Astrocyte of the hippocampus (primary cell): ENCODE results near the gene RASA3.
A peak's percentile ranks its signal among the peaks of the same experiment; 100 is the strongest.

Experiments
- DNase-seq: peaks from one replicate; pipeline ENCODE4 v3.0.0; 2011; ENCODE audit warnings: low read depth, low spot score

The RASA3 gene

GRCh38 chr13:113970810-113971470 lies 161.5 kb downstream of the RASA3 start:
- DNase-seq, result peak; percentile 89

GRCh38 chr13:113969973-113970611 lies 162.3 kb downstream of the RASA3 start:
- DNase-seq, result no peak

GRCh38 chr13:113969311-113969972 lies 163.0 kb downstream of the RASA3 start:
- DNase-seq, result no peak

- no peak for DNase-seq
Measured at GRCh38 chr13:113968463-113969310, 163.7 kb downstream of the RASA3 start.

GRCh38 chr13:113967729-113968462 lies 164.5 kb downstream of the RASA3 start:
- no peak for DNase-seq

- no peak for DNase-seq
Measured at GRCh38 chr13:113967206-113967720, 165.2 kb downstream of the RASA3 start.

GRCh38 chr13:113965968-113966884 lies 166.2 kb downstream of the RASA3 start:
- DNase-seq, result no peak

- DNase-seq, result no peak
Measured at GRCh38 chr13:113965383-113965874, 167.0 kb downstream of the RASA3 start.

GRCh38 chr13:113964251-113964995 lies 168.0 kb downstream of the RASA3 start:
- DNase-seq, result no peak

- no peak for DNase-seq
Measured at GRCh38 chr13:113963376-113963775, 169.0 kb downstream of the RASA3 start.

GRCh38 chr13:113962975-113963374 lies 169.4 kb downstream of the RASA3 start:
- DNase-seq, result no peak

- no peak for DNase-seq
Measured at GRCh38 chr13:113962386-113962785, 170.0 kb downstream of the RASA3 start.

GRCh38 chr13:113960276-113960948 lies 172.0 kb downstream of the RASA3 start:
- DNase-seq, result no peak

- DNase-seq, result no peak
Measured at GRCh38 chr13:113959198-113959597, 173.2 kb downstream of the RASA3 start.

- no peak for DNase-seq
Measured at GRCh38 chr13:113958373-113958772, 174.1 kb downstream of the RASA3 start.

- no peak for DNase-seq
Measured at GRCh38 chr13:113956571-113956970, 175.9 kb downstream of the RASA3 start.

- DNase-seq, result no peak
Measured at GRCh38 chr13:113955691-113956090, 176.7 kb downstream of the RASA3 start.

GRCh38 chr13:113955235-113955634 lies 177.2 kb downstream of the RASA3 start:
- no peak for DNase-seq
